Measurements from ENCODE around the gene FHL1.

The FHL1 gene

GRCh38 chrX:136221851-136222513 is 74.6 kb downstream of the FHL1 start:
- TF ChIP-seq CTCF (IDR thresholded peaks at IDR 0.05; ENCODE audit: poor library complexity, severe bottlenecking), result no peak
- Histone ChIP-seq H3K36me3 (ENCODE audit: low read depth) (peaks cover 59% of the 10 kb centered on the region), H3K4me1 (ENCODE audit: insufficient read depth, poor library complexity, severe bottlenecking) (peaks cover 14% of the 10 kb centered on the region), H3K27ac (ENCODE audit: poor library complexity, severe bottlenecking) (peak overlapping the region; percentile 80), H3K9me3 (ENCODE audit: severe bottlenecking) (no peaks in the 10 kb centered on the region), H3K4me3 (ENCODE audit: severe bottlenecking) (no peak overlapping the region), H3K27me3 (ENCODE audit: insufficient read depth, poor library complexity, severe bottlenecking) (no peaks in the 10 kb centered on the region)
- ATAC-seq (ENCODE audit: low read depth), result no peak
- DNase-seq (ENCODE audit: low spot score), result no peak

- no peak for DNase-seq (ENCODE audit: low spot score)
- Histone ChIP-seq H3K27me3 (ENCODE audit: insufficient read depth, poor library complexity, severe bottlenecking) (no peaks in the 10 kb centered on the region), H3K36me3 (ENCODE audit: low read depth) (peaks cover 42% of the 10 kb centered on the region), H3K4me3 (ENCODE audit: severe bottlenecking) (no peak overlapping the region), H3K4me1 (ENCODE audit: insufficient read depth, poor library complexity, severe bottlenecking) (no peaks in the 10 kb centered on the region), H3K27ac (ENCODE audit: poor library complexity, severe bottlenecking) (no peak overlapping the region), H3K9me3 (ENCODE audit: severe bottlenecking) (no peaks in the 10 kb centered on the region)
- ATAC-seq (ENCODE audit: low read depth), result no peak
- no peak for TF ChIP-seq CTCF (IDR thresholded peaks at IDR 0.05; ENCODE audit: poor library complexity, severe bottlenecking)
These were observed 79.7 kb downstream of the FHL1 start for GRCh38 chrX:136227074-136227473.

DNA sequence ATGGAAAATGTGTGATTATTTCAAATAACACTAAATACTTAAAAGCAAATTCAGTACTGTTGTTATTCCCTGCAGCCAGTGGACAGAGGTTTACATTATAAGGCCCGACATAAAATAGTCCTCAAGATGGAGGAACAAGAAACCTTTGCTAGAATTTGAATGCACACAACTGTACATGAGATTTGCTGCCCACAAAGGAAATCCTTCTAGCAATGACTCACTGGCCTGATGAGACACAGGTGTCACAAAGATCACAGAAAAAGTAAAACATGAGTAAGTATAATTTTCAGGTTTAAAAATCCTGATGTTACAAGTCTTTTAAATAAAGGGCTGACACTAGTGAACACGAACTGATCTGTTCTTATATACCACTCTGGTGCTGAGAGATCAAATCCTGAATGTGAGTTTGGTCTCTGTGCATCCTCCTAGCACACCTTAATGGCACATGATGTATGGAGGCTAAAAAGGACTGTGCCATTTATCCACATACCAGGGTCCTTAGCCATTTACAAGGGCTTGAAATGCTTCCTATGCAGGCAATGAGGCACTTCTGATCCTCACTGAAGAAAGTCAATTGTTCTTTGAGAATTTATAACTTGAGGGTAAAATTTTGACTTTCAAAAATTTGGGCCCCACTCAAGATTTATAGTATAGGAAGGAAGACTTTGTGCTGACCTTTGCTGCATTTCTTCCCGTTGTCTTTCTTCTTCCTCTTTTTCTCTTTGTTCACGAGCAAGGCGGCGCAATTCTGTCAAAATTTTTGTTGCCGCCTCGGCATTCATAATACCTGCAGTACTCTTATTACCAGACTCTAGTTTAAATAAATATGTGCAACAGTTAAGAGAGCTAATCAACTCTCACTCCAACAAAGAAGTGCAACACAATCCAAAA is 80.9 kb downstream of the FHL1 start:
- no peak for ATAC-seq (ENCODE audit: low read depth)
- no peak for TF ChIP-seq CTCF (IDR thresholded peaks at IDR 0.05; ENCODE audit: poor library complexity, severe bottlenecking)
- Histone ChIP-seq H3K27me3 (ENCODE audit: insufficient read depth, poor library complexity, severe bottlenecking) (no peaks in the 10 kb centered on the region), H3K36me3 (ENCODE audit: low read depth) (peaks cover 46% of the 10 kb centered on the region; the same call in 1 of the 2 replicates), H3K27ac (ENCODE audit: poor library complexity, severe bottlenecking) (no peak overlapping the region), H3K9me3 (ENCODE audit: severe bottlenecking) (no peaks in the 10 kb centered on the region), H3K4me1 (ENCODE audit: insufficient read depth, poor library complexity, severe bottlenecking) (no peaks in the 10 kb centered on the region), H3K4me3 (ENCODE audit: severe bottlenecking) (no peak overlapping the region)
- DNase-seq (ENCODE audit: low spot score), result no peak

- no peak overlapping the region for H3K4me3 ChIP-seq (ENCODE audit: severe bottlenecking)
- ATAC-seq (ENCODE audit: low read depth), result no peak
- H3K36me3 ChIP-seq (ENCODE audit: low read depth), result peaks cover 42% of the 10 kb centered on the region; the same call in 1 of the 2 replicates
- no peak for TF ChIP-seq CTCF (IDR thresholded peaks at IDR 0.05; ENCODE audit: poor library complexity, severe bottlenecking)
- H3K4me1 ChIP-seq (ENCODE audit: insufficient read depth, poor library complexity, severe bottlenecking), result no peaks in the 10 kb centered on the region
- no peaks in the 10 kb centered on the region for H3K27me3 ChIP-seq (ENCODE audit: insufficient read depth, poor library complexity, severe bottlenecking)
- no peak for DNase-seq (ENCODE audit: low spot score)
- H3K9me3 ChIP-seq (ENCODE audit: severe bottlenecking), result no peaks in the 10 kb centered on the region
- no peak overlapping the region for H3K27ac ChIP-seq (ENCODE audit: poor library complexity, severe bottlenecking)
These were observed 81.5 kb downstream of the FHL1 start for GRCh38 chrX:136228839-136229207.

All from RWPE2 (cell line).